K562 treated with DMSO at 1 percent for 24 hours (cell line): ENCODE results near the gene STK38L. TPM values are rescaled to one million over a fixed set of nuclear protein-coding genes. Genes with fewer than 3 reads are reported as not detected.

Source experiments
- total RNA-seq: library from RNA; unstranded; fragments of 300-600 nt; gene quantifications from 2 replicates; pipeline ENCODE4 v1.2.3, GENCODE V29; 2022; ENCODE audit warnings: low read depth; ENCODE audit not compliant: insufficient read depth

Gene STK38L
- total RNA-seq, result 5.2 and 8.5 TPM in 2 replicates

DNA sequence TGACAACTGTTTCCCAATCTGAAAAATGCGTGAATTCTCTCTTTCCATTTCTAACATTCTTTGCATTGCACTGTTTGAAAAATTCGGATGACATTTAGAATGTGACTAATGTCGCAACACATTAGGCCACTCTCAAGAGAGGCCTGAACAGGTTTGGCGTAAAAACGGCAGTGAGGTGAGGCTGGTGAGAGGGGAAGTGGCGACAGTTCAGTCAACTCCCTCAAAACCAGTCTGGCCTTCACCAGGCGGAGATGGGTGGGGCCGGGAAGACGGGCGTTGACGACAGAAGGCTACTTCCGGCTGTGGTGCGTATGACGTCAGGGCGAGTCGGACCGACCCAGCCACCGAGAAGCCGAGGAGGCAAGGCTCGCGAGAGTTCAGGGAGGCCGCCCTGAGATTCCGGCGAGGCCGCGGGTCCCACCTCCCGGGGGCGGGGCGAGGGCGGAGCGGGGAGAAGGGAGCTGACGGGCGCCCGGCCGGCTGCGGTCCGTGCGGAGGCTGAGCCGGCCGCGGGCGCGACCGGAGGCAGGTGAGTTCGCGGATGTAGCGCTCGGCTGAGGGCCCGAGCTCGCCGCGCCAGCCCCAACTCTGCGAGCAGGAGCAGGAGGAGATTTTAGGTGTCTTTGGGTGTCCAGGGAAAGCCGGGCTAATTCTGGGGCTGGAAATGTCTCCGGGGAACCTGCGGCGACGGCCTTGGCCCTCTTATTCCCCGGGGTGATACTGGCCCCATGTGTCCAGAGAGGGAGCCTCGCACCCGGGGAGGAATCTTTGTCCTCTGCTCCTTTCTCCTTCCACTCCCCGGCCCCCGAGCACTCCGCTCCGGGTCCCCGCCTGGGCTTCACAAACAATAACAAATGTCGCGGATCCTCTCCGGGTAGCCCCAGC, at the start of gene STK38L:
Gene STK38L (plus strand): TSS at position 483 of the 885 bp plus-strand sequence. CDS start 53,435 bp downstream, outside the sequence.

DNA sequence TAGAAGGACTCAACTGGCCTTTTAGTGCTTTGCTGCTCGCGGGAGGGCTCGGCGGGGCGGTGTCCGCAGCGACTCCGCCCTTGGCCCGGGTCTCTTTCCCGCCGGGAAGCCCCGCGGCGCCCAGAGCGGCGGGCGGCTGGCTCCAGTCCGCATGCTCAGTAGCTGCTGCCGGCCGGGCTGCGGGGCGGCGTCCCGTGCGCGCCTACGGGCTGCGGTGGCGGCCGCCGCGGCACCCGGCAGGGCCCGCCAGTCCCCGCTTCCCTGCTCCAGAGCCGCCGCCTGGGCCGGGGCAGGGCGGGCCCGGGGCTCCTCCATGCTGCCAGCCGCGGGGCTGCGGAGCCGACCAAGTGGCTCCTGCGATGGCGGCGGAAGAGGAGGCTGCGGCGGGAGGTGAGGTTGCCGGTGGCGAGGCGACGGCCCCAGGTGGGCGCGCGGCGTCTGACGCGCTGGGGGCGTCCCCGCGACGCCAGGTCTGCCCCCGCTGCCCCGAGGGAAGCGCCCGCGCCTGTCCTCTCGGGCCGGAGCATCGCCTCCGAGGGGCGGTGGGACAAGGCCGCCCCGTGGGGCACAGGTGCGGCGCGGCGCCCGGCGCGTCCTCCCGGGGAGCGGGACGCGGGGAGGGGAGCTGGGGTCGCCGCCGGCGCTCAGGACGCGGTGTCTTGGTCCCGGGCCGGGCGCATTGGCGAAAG, 88.8 kb downstream of the STK38L start, which contains the start of gene BMAL2:
Gene BMAL2 (plus strand): TSS at position 123 of the 689 bp plus-strand sequence. CDS start 237 bp downstream, at position 360.

Other genes with a start within 250 kb of the STK38L start
- gene TM7SF3, start 229.9 kb upstream of the STK38L start, total RNA-seq, result 34.4 and 39.2 TPM in 2 replicates
- 17.5 and 21.5 TPM in 2 replicates for gene MED21, start 221.7 kb upstream of the STK38L start, total RNA-seq
- gene C12orf71, start 161.7 kb upstream of the STK38L start, total RNA-seq, result not detected in 2 replicates
- gene BMAL2, start 88.5 kb downstream of the STK38L start, total RNA-seq, result 0.46 and 0.52 TPM in 2 replicates
- not detected in 2 replicates for gene SMCO2, start 202.4 kb downstream of the STK38L start, total RNA-seq